AG09309 (cell line): Measurements from ENCODE around the gene LIMS1.

Experiments used
- DNase-seq: peaks from one replicate; pipeline ENCODE4 v3.0.0-alpha.2; 2010; ENCODE audit warnings: low read depth
- H3K4me3 ChIP-seq: 2 replicates; pipeline ENCODE4 v1.5.1; 2011; ENCODE audit warnings: mild to moderate bottlenecking, low read depth, low read length, moderate library complexity; ENCODE audit not compliant: control insufficient read depth
- TF ChIP-seq, protein P1 (sequence below): IDR thresholded peaks from 2 replicates; pipeline ENCODE4 v1.5.1; 2011; ENCODE audit warnings: mild to moderate bottlenecking, low read depth, low read length, inconsistent platforms; ENCODE audit not compliant: insufficient read depth, control insufficient read depth; ENCODE audit errors: missing control alignments

Gene LIMS1

DNA sequence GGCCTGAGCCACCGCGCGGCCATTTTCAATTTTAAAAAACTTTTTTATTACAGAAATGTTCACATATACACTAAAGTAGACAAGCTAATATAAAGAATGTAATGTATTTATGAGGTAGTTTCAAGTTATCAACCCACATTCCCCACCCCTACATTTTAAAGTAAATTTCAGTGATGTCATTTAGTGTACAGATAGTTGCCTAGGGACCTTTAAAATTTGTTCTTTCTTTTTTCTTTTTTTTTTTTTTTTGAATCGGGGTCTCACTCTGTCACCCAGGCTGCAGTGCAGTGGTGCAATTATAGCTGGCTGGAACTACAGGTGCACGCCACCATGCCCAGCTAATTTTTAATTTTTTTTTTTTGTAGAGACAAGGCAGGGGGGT lies 2.6 kb upstream of the LIMS1 start:
- TF ChIP-seq, protein P1, sequence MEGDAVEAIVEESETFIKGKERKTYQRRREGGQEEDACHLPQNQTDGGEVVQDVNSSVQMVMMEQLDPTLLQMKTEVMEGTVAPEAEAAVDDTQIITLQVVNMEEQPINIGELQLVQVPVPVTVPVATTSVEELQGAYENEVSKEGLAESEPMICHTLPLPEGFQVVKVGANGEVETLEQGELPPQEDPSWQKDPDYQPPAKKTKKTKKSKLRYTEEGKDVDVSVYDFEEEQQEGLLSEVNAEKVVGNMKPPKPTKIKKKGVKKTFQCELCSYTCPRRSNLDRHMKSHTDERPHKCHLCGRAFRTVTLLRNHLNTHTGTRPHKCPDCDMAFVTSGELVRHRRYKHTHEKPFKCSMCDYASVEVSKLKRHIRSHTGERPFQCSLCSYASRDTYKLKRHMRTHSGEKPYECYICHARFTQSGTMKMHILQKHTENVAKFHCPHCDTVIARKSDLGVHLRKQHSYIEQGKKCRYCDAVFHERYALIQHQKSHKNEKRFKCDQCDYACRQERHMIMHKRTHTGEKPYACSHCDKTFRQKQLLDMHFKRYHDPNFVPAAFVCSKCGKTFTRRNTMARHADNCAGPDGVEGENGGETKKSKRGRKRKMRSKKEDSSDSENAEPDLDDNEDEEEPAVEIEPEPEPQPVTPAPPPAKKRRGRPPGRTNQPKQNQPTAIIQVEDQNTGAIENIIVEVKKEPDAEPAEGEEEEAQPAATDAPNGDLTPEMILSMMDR = no peak
- H3K4me3 ChIP-seq = no peak overlapping the region
- DNase-seq = no peak

DNA sequence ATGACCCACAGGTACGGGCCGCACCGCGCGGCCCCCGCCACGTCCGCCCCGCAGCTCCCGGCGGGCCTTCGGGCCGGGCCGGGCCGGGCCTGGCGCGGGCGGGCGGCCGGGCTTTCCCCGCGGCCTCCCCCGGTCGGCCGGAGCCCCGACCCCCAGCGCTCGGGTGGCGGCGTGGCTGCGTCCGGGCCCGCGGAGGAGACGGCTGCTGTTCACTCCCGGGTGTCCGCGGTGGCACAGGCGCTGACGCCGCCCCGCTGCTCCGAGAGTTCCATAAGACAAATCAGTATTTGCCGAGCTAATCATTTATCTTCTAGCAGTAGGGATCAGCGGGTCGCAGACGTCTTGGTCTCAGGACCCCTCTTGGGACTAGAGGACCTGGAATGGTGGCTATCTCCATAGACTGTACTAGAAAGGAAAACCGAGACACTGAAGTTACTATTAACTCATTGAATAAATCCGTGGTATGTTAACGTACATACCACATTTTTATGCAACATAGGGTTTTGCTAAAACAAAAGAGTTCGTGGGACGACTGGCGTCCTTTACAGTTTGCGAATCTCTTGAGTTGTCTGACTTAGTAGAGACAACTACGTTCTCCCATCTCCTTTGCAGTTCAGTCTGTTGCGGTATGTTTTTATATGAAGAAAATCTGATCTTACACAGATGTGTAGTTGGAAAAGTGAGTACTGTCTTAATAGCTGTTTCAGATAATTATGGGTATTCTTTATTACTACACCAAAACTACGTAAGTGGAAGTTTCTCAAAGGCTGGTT lies 500 bp downstream of the LIMS1 start:
- TF ChIP-seq, protein P1 = no peak
- peak overlapping the region; percentile 55 for H3K4me3 ChIP-seq
- no peak for DNase-seq

DNA sequence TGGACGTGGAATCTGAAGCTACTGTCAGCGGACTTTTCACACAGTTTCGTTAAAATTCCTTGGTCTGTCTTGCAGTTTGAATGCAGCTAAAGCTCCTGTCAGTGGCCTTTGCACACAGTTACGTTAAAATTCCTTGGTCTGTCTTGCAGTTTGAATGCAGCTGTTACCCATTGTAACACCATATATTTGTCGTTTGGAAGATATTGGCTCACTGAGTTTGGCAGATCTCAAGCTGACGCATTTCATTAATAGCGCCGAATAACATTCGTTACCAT lies 1.0 kb downstream of the LIMS1 start:
- DNase-seq = no peak
- H3K4me3 ChIP-seq = peak overlapping the region; percentile 55
- TF ChIP-seq, protein P1 = no peak

DNA sequence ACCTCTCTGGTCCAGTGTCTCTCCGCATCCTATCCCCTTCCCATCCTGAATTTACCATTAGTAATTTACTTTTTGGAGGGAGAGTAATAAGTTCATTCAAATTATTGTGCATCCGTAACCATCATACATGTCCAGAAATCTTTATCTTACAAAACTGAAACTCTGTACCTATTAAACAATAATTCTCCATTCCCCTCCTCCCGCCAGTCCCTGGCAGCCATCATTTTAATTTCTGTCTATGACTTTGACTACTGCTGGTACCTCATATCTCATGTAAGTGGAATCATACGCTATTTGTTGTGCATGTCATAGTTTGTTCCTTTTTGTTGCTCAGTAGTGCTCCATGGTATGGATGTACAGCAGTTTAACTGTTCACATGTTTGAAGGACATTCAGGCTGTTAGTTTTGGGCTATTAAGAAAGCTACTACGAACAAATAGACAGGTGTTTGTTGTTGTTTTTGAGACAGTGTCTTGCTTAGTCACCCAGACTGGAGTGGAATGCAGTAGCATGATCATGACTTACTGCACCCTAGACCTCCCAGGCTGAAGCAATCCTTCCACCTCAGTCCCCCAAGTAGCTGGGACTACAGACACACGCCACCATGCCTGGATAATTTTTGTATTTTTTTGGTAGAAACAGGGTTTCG lies 2.0 kb downstream of the LIMS1 start:
- no peak for DNase-seq
- peak overlapping the region; percentile 55; the same call in 1 of the 2 replicates for H3K4me3 ChIP-seq
- TF ChIP-seq, protein P1 = no peak

DNA sequence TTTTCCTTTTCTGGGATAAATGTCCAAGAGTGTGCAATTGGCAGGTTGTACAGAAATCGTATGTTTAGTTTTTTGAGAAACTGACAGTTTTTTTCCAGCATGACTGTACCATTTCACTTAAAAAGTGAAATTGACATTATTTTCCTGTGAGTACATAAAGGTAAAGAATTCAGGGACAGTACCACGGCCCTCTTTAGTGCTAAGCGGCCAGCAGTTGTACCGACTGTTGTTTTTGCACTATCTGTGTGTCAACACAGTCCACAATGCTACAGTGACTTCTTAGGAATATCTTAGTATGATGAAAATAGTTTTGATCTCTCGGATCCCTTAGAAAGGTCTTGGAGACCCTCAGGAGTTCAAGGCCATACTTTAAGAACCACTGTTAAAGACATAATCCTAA lies 2.6 kb downstream of the LIMS1 start:
- DNase-seq = no peak
- no peak overlapping the region for H3K4me3 ChIP-seq
- TF ChIP-seq, protein P1 = no peak

DNA sequence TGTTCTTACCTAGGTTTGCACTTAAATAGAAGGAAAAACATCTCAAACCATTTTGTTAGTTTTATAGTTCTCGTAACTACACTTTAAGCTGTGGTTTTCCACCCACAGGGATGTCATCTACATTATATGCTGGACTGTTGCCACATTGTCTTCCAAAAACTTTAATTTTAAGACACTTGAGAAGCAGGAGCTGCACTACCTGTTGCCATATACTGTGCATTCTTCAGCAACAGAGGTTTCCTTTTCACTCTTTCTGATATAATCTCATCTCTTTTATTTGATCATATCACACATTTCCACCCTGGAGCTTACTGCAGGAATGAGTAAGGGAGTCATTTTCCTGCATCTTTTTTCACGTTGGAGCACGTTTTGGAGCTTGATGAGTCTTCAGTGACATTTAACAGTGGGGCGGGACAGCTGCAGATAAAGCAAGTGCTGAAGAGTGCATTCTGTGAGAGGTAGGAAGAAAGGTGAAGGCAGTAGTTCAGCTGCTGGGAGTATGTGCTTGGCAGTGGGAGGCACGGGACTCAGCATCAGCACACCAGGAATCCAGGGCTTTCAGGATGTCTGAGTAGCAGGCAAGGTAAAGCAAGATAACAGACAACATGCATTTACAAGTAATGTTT lies 3.8 kb downstream of the LIMS1 start:
- no peak overlapping the region for H3K4me3 ChIP-seq
- DNase-seq = no peak
- TF ChIP-seq, protein P1 = no peak
